Ramos (cell line): ENCODE results near the gene VTI1A.

Source experiments
- in situ Hi-C: fragments of 300-500 bp; cut with MboI; formaldehyde crosslinking; loops from one replicate; pipeline ENCODE4 v1.14.3; 2022; ENCODE audit warnings: low sequenced_read_pairs; ENCODE audit not compliant: unreplicated experiment

The VTI1A gene

DNA sequence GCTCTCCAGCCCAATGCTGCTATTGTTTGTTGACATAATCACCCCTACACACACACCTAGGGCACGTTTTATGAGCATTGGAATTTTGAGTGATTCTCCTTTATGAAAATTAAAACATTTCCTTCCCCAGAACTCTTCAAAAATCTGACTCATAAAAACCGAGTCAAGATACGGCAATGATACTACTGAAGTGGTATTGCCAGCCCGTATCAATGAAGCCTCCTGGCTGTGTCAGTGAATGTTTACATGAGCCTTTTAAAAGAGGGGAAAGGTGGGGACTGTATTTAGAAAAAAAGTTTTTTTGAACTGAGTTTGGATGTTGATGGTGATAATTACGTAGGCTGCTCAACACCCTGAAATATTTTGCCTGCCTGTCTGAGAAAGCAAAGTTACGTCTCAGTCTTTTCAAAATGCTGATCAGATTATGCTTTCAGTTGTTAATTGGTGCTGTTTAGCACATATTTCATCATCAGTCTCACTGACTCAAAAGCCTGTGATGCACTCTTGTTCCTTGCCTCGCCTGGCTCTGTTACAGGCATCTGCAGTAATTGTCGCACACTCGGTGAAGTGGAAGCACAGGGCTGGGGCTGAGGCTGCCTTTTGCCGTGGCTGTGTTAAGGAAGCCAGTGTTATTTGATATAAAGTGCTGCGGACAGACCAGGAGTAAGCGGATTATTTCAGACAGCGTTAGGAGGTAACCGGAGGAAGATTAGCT is 345.6 kb downstream of the VTI1A start:
- in situ Hi-C loops, result no loop called here

DNA sequence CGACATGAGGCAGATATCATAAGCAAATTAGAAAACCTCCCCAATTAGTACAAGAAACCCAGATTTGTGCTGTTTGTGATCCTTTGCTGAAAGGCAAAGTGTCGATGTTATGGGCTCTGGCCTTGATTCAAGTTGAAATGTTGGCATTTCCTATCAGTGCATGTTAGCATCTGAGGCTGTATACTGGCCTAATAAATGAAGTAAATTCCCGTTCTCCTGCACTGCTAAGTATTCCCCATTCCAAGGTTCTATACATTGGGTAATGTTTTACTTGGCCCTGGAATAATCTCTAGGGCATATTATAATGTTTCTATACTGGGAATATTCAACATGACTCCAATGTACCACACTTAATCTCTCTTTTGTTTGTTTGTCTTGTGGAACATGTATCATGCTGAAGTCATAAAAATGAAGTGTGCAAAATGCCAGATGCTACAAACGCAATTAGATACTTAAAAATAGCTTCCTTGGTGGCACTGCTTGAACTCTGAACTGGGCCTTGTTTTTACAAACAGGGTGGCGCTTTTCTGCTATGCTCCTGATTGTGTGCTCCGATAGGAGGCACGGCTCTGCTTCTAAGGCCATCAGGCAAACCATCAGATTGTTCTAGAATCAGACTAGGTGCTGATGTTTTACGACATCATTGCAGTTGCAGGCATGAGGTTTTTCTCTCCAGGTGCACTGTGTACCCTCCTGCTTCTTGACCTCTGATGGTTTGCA is 346.3 kb downstream of the VTI1A start:
- in situ Hi-C loops, result no loop called here

- in situ Hi-C loops, result no loop called here
Observed at GRCh38 chr10:112794201-112794600, 347.2 kb downstream of the VTI1A start.

- in situ Hi-C loops, result no loop called here
Observed at GRCh38 chr10:112795067-112795466, 348.1 kb downstream of the VTI1A start.

GRCh38 chr10:112797197-112797596 is 350.2 kb downstream of the VTI1A start:
- in situ Hi-C loops, result no loop called here

DNA sequence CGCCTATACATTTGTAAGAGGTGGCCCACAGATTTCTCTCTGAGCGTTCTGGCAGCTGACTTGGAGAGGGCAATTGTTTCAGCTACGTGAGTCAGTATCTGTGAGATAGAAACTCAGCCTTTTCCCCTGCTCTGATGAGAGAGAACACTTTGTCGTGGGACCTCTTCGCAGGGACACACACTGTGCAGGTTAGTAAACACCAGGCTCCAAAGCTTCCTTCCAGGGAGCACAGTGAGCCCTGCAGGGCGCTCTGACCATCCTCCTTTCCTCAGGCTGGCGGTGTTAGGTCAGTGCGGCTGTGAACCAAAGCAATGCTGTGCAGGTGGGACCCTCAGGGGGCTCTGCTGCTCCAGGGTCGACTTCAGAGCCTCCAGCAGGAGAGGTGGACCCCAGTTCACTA is 350.8 kb downstream of the VTI1A start:
- in situ Hi-C loops, result no loop called here

GRCh38 chr10:112799038-112799437 is 352.0 kb downstream of the VTI1A start:
- in situ Hi-C loops, result no loop called here

GRCh38 chr10:112799726-112800510 is 352.9 kb downstream of the VTI1A start:
- in situ Hi-C loops, result no loop called here

- in situ Hi-C loops, result no loop called here
Observed at GRCh38 chr10:112801004-112801403, 354.0 kb downstream of the VTI1A start.

DNA sequence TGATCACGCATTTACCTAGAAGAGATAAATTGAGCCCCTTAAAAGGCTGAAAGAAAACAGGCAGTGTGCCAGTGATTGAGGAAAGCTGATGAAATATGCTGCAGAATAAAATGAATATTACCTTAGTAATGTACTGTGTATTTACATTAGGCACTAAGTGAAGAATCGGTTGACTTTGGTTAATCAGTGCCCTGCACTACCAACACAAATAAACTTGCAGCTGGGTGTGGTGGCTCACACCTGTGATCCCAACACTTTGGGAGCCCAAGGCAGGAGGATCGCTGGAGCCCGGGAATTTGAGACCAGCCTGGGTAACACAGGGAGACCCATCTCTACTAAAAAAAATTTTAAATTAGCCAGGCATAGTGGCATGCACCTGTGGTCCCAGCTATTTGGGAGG is 354.7 kb downstream of the VTI1A start:
- in situ Hi-C loops, result no loop called here

- in situ Hi-C loops, result no loop called here
Observed at GRCh38 chr10:112802411-112803022, 355.5 kb downstream of the VTI1A start.

GRCh38 chr10:112803961-112804401 is 357.0 kb downstream of the VTI1A start:
- in situ Hi-C loops, result no loop called here

- in situ Hi-C loops, result no loop called here
Observed at GRCh38 chr10:112805254-112805590, 358.2 kb downstream of the VTI1A start.

- in situ Hi-C loops, result no loop called here
Observed at GRCh38 chr10:112805701-112806100, 358.7 kb downstream of the VTI1A start.

- in situ Hi-C loops, result no loop called here
Observed at GRCh38 chr10:112807013-112807412, 360.0 kb downstream of the VTI1A start.

- in situ Hi-C loops, result no loop called here
Observed at GRCh38 chr10:112809736-112810135, 362.7 kb downstream of the VTI1A start.

- in situ Hi-C loops, result no loop called here
Observed at GRCh38 chr10:112810711-112811151, 363.7 kb downstream of the VTI1A start.

GRCh38 chr10:112811741-112812551 is 364.9 kb downstream of the VTI1A start:
- in situ Hi-C loops, result no loop called here

- in situ Hi-C loops, result no loop called here
Observed at GRCh38 chr10:112812586-112812985, 365.6 kb downstream of the VTI1A start.
